H9 (cell line): ENCODE results near the gene SULT1A1. TPM values are rescaled to one million over a fixed set of nuclear protein-coding genes. Genes with fewer than 3 reads are reported as not detected.
A peak's percentile ranks its signal among the peaks of the same experiment; 100 is the strongest.
"Not testable (repeated sequence)": the region's sequence is repeated elsewhere in the genome, so short reads cannot be mapped to it uniquely, and the experiment has no call there.

Experiments
- DNase-seq: peaks from one replicate; pipeline ENCODE4 v3.0.0-alpha.2; 2017
- H2AFZ ChIP-seq: one replicate; pipeline ENCODE4 v1.6.1; 2013; ENCODE audit warnings: mild to moderate bottlenecking, low read length, control low read depth, moderate library complexity
- H2AK5ac ChIP-seq: 2 replicates; pipeline ENCODE4 v1.6.1; 2013; ENCODE audit warnings: low read length, control low read depth, mixed read lengths; ENCODE audit not compliant: insufficient read length
- H2BK120ac ChIP-seq: one replicate; pipeline ENCODE4 v1.6.1; 2013; ENCODE audit warnings: low read depth, mild to moderate bottlenecking, low read length, control low read depth, inconsistent platforms; ENCODE audit not compliant: poor library complexity, severe bottlenecking
- H2BK12ac ChIP-seq: 2 replicates; pipeline ENCODE4 v1.6.1; 2013; ENCODE audit warnings: low read length, control low read depth, mixed read lengths, low read depth; ENCODE audit not compliant: insufficient read length
- H2BK15ac ChIP-seq: 2 replicates; pipeline ENCODE4 v1.6.1; 2013; ENCODE audit warnings: low read depth, low read length, control low read depth
- H2BK20ac ChIP-seq: one replicate; pipeline ENCODE4 v1.6.1; 2013; ENCODE audit warnings: low read depth, mild to moderate bottlenecking, low read length, control low read depth, inconsistent platforms; ENCODE audit not compliant: poor library complexity, severe bottlenecking
- H2BK5ac ChIP-seq: 2 replicates; pipeline ENCODE4 v1.6.1; 2013; ENCODE audit warnings: low read length, control low read depth, mixed read lengths; ENCODE audit not compliant: insufficient read length
- H3K14ac ChIP-seq: 2 replicates; pipeline ENCODE4 v1.6.1; 2013; ENCODE audit warnings: low read length, control low read depth; ENCODE audit not compliant: insufficient read depth
- H3K18ac ChIP-seq: 2 replicates; pipeline ENCODE4 v1.6.1; 2013; ENCODE audit warnings: low read depth, mild to moderate bottlenecking, mixed read lengths, low read length, control low read depth; ENCODE audit not compliant: insufficient read length
- H3K23ac ChIP-seq: 2 replicates; pipeline ENCODE4 v1.6.1; 2013; ENCODE audit warnings: low read length, control low read depth, mixed read lengths, low read depth; ENCODE audit not compliant: insufficient read length
- H3K23me2 ChIP-seq: 2 replicates; pipeline ENCODE4 v1.6.1; 2013; ENCODE audit warnings: low read depth, mild to moderate bottlenecking, mixed read lengths, low read length, control low read depth; ENCODE audit not compliant: insufficient read length, poor library complexity, severe bottlenecking
- H3K27ac ChIP-seq: 2 replicates; pipeline ENCODE4 v1.5.1; 2013; ENCODE audit warnings: low read length, control low read depth, mixed read lengths, low read depth; ENCODE audit not compliant: insufficient read length
- H3K27me3 ChIP-seq: 2 replicates; pipeline ENCODE4 v1.6.1; 2013; ENCODE audit warnings: low read length, control low read depth, inconsistent platforms; ENCODE audit not compliant: insufficient read depth
- H3K4ac ChIP-seq: 2 replicates; pipeline ENCODE4 v1.6.1; 2013; ENCODE audit warnings: low read depth, mild to moderate bottlenecking, control low read depth, inconsistent platforms, low read length, moderate library complexity
- H3K4me1 ChIP-seq: 2 replicates; pipeline ENCODE4 v1.6.1; 2013; ENCODE audit warnings: low read length, control low read depth, inconsistent platforms; ENCODE audit not compliant: insufficient read depth
- H3K4me2 ChIP-seq: 2 replicates; pipeline ENCODE4 v1.6.1; 2013; ENCODE audit warnings: low read length, control low read depth, mixed read lengths; ENCODE audit not compliant: insufficient read length, insufficient read depth
- H3K56ac ChIP-seq: 2 replicates; pipeline ENCODE4 v1.6.1; 2013; ENCODE audit warnings: low read depth, mild to moderate bottlenecking, mixed read lengths, low read length, control low read depth; ENCODE audit not compliant: insufficient read length
- H3K79me1 ChIP-seq: 2 replicates; pipeline ENCODE4 v1.6.1; 2013; ENCODE audit warnings: low read depth, mild to moderate bottlenecking, moderate library complexity, low read length, control low read depth, inconsistent platforms; ENCODE audit not compliant: insufficient read depth, poor library complexity, severe bottlenecking
- H3K79me2 ChIP-seq: 2 replicates; pipeline ENCODE4 v1.6.1; 2013; ENCODE audit warnings: low read length, control low read depth, inconsistent platforms; ENCODE audit not compliant: insufficient read depth
- H3K9ac ChIP-seq: 2 replicates; pipeline ENCODE4 v1.6.1; 2013; ENCODE audit warnings: low read length, control low read depth, mixed read lengths; ENCODE audit not compliant: insufficient read length; ENCODE audit errors: extremely low read depth
- H3K9me3 ChIP-seq: one replicate; pipeline ENCODE4 v1.6.1; 2013; ENCODE audit warnings: low read depth, low read length, inconsistent platforms; ENCODE audit not compliant: control insufficient read depth
- H3T11ph ChIP-seq: one replicate; pipeline ENCODE4 v1.6.1; 2013; ENCODE audit warnings: mild to moderate bottlenecking, low read length, control low read depth, inconsistent platforms
- H4K20me1 ChIP-seq: one replicate; pipeline ENCODE4 v1.6.1; 2013; ENCODE audit not compliant: control insufficient read depth, insufficient read length, insufficient read depth
- H4K5ac ChIP-seq: 2 replicates; pipeline ENCODE4 v1.6.1; 2013; ENCODE audit warnings: low read depth, mild to moderate bottlenecking, mixed read lengths, low read length, control low read depth; ENCODE audit not compliant: insufficient read length
- H4K8ac ChIP-seq: replicated peaks from 2 replicates; pipeline ENCODE4 v1.6.1; 2013; ENCODE audit warnings: low read length, control low read depth, mixed read lengths, low read depth; ENCODE audit not compliant: insufficient read length
- H4K91ac ChIP-seq: 2 replicates; pipeline ENCODE4 v1.6.1; 2013; ENCODE audit warnings: low read depth, mild to moderate bottlenecking, moderate library complexity, mixed read lengths, low read length, control low read depth; ENCODE audit not compliant: insufficient read length
- H3K27ac Mint-ChIP-seq, 3 experiments: 2 replicates in 2 of 3; 3 replicates in 1 of 3; pipeline ENCODE4 v1.8.0; 2020 to 2021; ENCODE audit warnings: mixed read lengths in 3 of 3, mild to moderate bottlenecking in 1 of 3, moderate library complexity in 1 of 3
- H3K27me3 Mint-ChIP-seq: 2 replicates; pipeline ENCODE4 v1.8.0; 2021; ENCODE audit warnings: low read depth, mild to moderate bottlenecking, moderate library complexity, mixed read lengths
- H3K36me3 Mint-ChIP-seq, 3 experiments: 2 replicates in 2 of 3; 3 replicates in 1 of 3; pipeline ENCODE4 v1.8.0; 2020 to 2021; ENCODE audit warnings: low read depth in 3 of 3, mixed read lengths in 3 of 3; ENCODE audit not compliant: insufficient read depth in 1 of 3
- H3K4me1 Mint-ChIP-seq, 2 experiments: 2 replicates each; pipeline ENCODE4 v1.8.0; 2020; ENCODE audit warnings: mixed read lengths in 2 of 2
- H3K4me3 Mint-ChIP-seq, 2 experiments: 2 replicates in 1 of 2; 3 replicates in 1 of 2; pipeline ENCODE4 v1.8.0; 2020 to 2021; ENCODE audit warnings: mild to moderate bottlenecking in 2 of 2, mixed read lengths in 2 of 2, moderate library complexity in 1 of 2
- H3K9me3 Mint-ChIP-seq, 2 experiments: 2 replicates in 1 of 2; 3 replicates in 1 of 2; pipeline ENCODE4 v1.8.0; 2020; ENCODE audit warnings: mild to moderate bottlenecking in 2 of 2, mixed read lengths in 2 of 2, moderate library complexity in 1 of 2
- WGBS: extraction: QIAGEN DNeasy Blood & Tissue Kit; methylation state at CpG from one replicate; pipeline ENCODE4 v1.1.7; 2013; ENCODE audit warnings: missing lambda C conversion rate, low lambda C conversion rate, mixed read lengths; ENCODE audit not compliant: insufficient read length; ENCODE audit errors: extremely low coverage; 5-methylcytosine and 5-hydroxymethylcytosine counted together
- total RNA-seq: library from RNA; stranded (reverse); gene quantifications from 2 replicates; pipeline ENCODE4 v1.2.1, GENCODE V29; 2021
- TF ChIP-seq, protein P1 (sequence below): fragments of 200-600 bp; sonication (generic); conservative IDR thresholded peaks from 3 replicates; pipeline ENCODE4 v1.8.0; 2021; ENCODE audit warnings: antibody characterized with exemption, mild to moderate bottlenecking

SULT1A1 gene
- total RNA-seq, 1 experiment from 2014 or later: 4.8 TPM

DNA sequence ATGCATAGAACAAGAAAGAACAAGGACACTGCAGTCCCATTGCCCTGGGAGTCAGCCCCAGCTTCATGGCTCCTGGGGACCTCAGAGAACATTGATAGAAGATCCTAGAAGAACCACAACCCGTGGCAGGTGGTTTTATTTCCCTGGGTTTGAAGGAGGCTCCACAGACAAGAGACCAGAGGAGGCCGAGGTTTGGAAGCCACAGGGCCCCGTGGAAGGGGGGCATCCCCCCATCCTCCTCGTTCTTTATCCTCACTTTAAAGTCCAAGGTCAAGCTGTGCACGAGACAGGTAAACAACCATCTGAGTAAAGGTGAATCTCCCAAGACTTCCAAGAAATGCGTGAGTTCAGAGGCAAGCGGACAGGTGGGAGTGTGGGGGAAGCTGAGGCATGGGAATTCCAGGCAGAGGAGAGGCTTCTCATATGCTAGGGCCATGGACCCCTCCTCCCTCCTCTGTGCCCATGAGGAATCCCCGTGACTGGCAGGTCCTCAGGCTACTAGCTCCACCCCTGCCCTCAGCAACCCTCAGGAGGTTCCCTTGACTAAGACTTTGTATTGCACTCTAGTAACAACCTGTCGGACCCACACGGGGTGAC lies 849 bp upstream of the SULT1A1 start:
- Histone ChIP-seq H4K5ac (no peak overlapping the region), H3K23me2 (no peaks in the 10 kb centered on the region), H3K27me3 (no peaks in the 10 kb centered on the region), H2BK12ac (no peak overlapping the region), H2AFZ (no peak overlapping the region), H3K18ac (no peak overlapping the region), H3K9me3 (no peaks in the 10 kb centered on the region), H4K20me1 (no peaks in the 10 kb centered on the region), H4K91ac (no peak overlapping the region), H3K23ac (no peak overlapping the region), H3K4me2 (no peak overlapping the region), H3K9ac (no peak overlapping the region), H3K79me1 (no peaks in the 10 kb centered on the region), H3K27ac (no peak overlapping the region), H2AK5ac (no peak overlapping the region), H3K56ac (no peak overlapping the region), H4K8ac (no peak overlapping the region), H3K4ac (no peak overlapping the region), H2BK20ac (no peak overlapping the region), H2BK120ac (no peak overlapping the region), H3K14ac (no peak overlapping the region), H3T11ph (no peak overlapping the region), H3K79me2 (no peaks in the 10 kb centered on the region), H2BK5ac (no peak overlapping the region), H3K4me1 (no peaks in the 10 kb centered on the region), H2BK15ac (no peak overlapping the region)
- TF ChIP-seq, protein P1, sequence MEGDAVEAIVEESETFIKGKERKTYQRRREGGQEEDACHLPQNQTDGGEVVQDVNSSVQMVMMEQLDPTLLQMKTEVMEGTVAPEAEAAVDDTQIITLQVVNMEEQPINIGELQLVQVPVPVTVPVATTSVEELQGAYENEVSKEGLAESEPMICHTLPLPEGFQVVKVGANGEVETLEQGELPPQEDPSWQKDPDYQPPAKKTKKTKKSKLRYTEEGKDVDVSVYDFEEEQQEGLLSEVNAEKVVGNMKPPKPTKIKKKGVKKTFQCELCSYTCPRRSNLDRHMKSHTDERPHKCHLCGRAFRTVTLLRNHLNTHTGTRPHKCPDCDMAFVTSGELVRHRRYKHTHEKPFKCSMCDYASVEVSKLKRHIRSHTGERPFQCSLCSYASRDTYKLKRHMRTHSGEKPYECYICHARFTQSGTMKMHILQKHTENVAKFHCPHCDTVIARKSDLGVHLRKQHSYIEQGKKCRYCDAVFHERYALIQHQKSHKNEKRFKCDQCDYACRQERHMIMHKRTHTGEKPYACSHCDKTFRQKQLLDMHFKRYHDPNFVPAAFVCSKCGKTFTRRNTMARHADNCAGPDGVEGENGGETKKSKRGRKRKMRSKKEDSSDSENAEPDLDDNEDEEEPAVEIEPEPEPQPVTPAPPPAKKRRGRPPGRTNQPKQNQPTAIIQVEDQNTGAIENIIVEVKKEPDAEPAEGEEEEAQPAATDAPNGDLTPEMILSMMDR: no peak
- Mint-ChIP-seq H3K9me3 (no peaks in the 10 kb centered on the region), H3K36me3 (no peaks in the 10 kb centered on the region), H3K27me3 (no peaks in the 10 kb centered on the region), H3K4me3 (no peak overlapping the region), H3K27ac (0 out of 7 replicates have a peak overlapping the region, but pooled peaks of 1 of the 3 experiments have one; percentile 19), H3K4me1 (peaks cover 17 to 24% of the 10 kb centered on the region in 2 experiments)
- DNase-seq: peak; percentile 55
- no CpG with 5 or more reads among the region's 10 CpGs for WGBS

DNA sequence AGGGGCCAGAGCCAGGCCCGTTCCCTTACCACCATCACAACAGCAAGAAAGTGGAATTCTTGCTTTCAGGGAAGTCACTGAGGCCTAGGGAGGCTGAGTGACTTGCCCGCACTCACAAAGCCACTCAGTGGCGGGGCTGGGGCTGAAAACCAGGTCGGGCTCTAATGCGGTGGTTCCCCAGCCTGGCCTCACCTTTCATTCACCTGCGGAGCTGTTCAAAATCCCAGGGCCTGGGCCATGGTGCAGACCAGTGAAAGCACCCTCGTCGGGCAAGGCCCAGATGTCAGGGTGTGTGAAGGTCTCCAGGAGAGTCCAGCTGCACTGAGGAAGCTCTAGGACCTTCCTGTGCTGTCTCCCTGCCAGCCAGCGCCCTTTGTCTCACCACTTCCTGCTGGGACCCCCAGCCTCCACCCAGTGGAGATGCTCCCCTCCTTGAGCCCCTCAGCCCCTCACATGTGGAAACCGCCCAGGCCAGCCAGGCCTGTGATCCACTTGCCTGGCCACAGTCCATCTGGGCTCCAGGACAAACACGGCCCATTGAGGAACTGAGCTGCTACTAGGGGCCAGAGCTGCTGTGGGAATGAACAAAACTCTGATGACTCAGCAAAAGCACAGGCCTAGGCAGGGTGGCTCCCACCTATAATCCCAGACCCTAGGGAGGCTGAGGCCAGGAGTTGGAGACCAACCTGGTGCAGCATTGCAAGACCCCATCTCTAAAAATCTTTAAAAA lies 812 bp downstream of the SULT1A1 start:
- not testable (repeated sequence) for H3K4me2 ChIP-seq, H3K9me3 ChIP-seq, H2BK20ac ChIP-seq, H3K14ac ChIP-seq, H3K18ac ChIP-seq, H3T11ph ChIP-seq, H3K36me3 Mint-ChIP-seq, H2BK120ac ChIP-seq, H3K27me3 Mint-ChIP-seq, H3K23me2 ChIP-seq, H2BK5ac ChIP-seq, H3K79me1 ChIP-seq, H3K23ac ChIP-seq, H2AK5ac ChIP-seq, H2BK12ac ChIP-seq, H3K79me2 ChIP-seq, H3K4ac ChIP-seq, H3K4me3 Mint-ChIP-seq, H3K27ac ChIP-seq, H4K20me1 ChIP-seq, H3K27me3 ChIP-seq, H3K9me3 Mint-ChIP-seq, H2AFZ ChIP-seq, H4K8ac ChIP-seq, H3K4me1 ChIP-seq, H2BK15ac ChIP-seq, H4K5ac ChIP-seq, H4K91ac ChIP-seq, H3K9ac ChIP-seq, H3K56ac ChIP-seq
- WGBS: no CpG with 5 or more reads among the region's 11 CpGs
- peak overlapping the region; percentile 53 to 91 (median 82); a peak in 2 of 7 replicates for H3K27ac Mint-ChIP-seq
- DNase-seq: peak; percentile 17
- peaks cover 17 to 22% of the 10 kb centered on the region in 2 experiments for H3K4me1 Mint-ChIP-seq
